ENCODE results near the gene FOXR1. TPM values are rescaled to one million over a fixed set of nuclear protein-coding genes. Genes with fewer than 3 reads are reported as not detected.
"Not testable (repeated sequence)": the region's sequence is repeated elsewhere in the genome, so short reads cannot be mapped to it uniquely, and the experiment has no call there.

FOXR1 gene
- total RNA-seq, 2 donors from 2014 or later: 0.98 TPM; not detected in 1

GRCh38 chr11:118961189-118961588 is 10.4 kb upstream of the FOXR1 start:
- H3K27ac Mint-ChIP-seq: no peak overlapping the region
- no peaks in the 10 kb centered on the region for H3K27me3 Mint-ChIP-seq
- H3K36me3 Mint-ChIP-seq (ENCODE audit: low read depth): no peaks in the 10 kb centered on the region
- no peaks in the 10 kb centered on the region for H3K4me1 Mint-ChIP-seq
- no peaks in the 10 kb centered on the region for H3K9me3 Mint-ChIP-seq
- H3K4me3 Mint-ChIP-seq: no peak overlapping the region
- ATAC-seq (replicated peaks): no peak

- Mint-ChIP-seq H3K9me3 (no peaks in the 10 kb centered on the region), H3K27ac (no peak overlapping the region), H3K36me3 (ENCODE audit: low read depth) (no peaks in the 10 kb centered on the region), H3K27me3 (no peaks in the 10 kb centered on the region), H3K4me1 (no peaks in the 10 kb centered on the region), H3K4me3 (no peak overlapping the region)
- no peak for ATAC-seq (replicated peaks)
Observed at GRCh38 chr11:118961591-118961990, 10.0 kb upstream of the FOXR1 start.

- not testable (repeated sequence) for H3K4me3 Mint-ChIP-seq; ATAC-seq (replicated peaks); H3K27me3 Mint-ChIP-seq; H3K9me3 Mint-ChIP-seq; H3K4me1 Mint-ChIP-seq; H3K27ac Mint-ChIP-seq; H3K36me3 Mint-ChIP-seq (ENCODE audit: low read depth)
Observed at GRCh38 chr11:118969508-118969907, 2.1 kb upstream of the FOXR1 start.

DNA sequence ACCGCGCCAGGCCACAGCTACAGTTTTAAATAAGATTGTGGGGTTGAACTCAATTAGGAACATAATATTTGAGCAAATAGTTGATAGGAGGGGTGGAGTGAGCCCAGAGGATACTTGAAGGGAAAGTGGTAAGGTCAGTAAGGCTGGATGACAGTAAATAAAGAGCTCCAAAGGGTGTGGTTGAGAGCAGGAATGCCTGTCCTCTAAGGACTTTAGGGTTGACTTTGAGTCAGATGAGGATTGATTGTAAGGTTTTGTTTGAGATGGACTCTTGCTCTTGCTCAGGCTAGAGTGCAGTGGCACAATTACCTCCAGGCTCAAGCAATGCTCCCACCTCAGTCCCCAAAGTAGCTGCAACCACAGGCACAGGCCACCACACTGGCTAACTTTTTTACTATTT is 2.4 kb downstream of the FOXR1 start:
- no peak for ATAC-seq (replicated peaks)
- Mint-ChIP-seq H3K27me3 (peaks cover 11% of the 10 kb centered on the region), H3K36me3 (ENCODE audit: low read depth) (no peaks in the 10 kb centered on the region), H3K9me3 (no peaks in the 10 kb centered on the region), H3K4me3 (no peak overlapping the region), H3K27ac (no peak overlapping the region), H3K4me1 (no peaks in the 10 kb centered on the region)

- no peak for ATAC-seq (replicated peaks)
- no peaks in the 10 kb centered on the region for H3K36me3 Mint-ChIP-seq (ENCODE audit: low read depth)
- H3K27ac Mint-ChIP-seq: no peak overlapping the region
- peaks cover 11% of the 10 kb centered on the region for H3K27me3 Mint-ChIP-seq
- H3K4me1 Mint-ChIP-seq: no peaks in the 10 kb centered on the region
- H3K9me3 Mint-ChIP-seq: no peaks in the 10 kb centered on the region
- H3K4me3 Mint-ChIP-seq: no peak overlapping the region
Observed at GRCh38 chr11:118975771-118976709, 4.5 kb downstream of the FOXR1 start.

DNA sequence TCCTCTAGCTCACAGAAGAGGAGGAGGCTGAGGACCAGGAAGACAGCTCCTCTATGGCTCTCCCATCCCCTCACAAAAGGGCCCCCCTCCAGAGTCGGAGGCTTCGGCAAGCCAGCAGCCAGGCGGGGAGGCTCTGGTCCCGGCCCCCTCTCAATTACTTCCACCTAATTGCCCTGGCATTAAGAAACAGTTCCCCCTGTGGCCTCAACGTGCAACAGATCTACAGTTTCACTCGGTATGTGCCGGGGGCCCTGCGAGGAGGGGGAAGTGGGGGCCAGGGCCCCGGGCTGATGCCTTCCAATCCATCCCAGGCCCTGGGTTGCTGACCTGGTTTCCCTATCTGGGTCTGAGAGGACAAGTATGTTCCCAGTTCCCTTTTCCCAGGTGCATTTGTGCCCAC is 7.9 kb downstream of the FOXR1 start:
- no peaks in the 10 kb centered on the region for H3K36me3 Mint-ChIP-seq (ENCODE audit: low read depth)
- H3K9me3 Mint-ChIP-seq: no peaks in the 10 kb centered on the region
- H3K4me3 Mint-ChIP-seq: no peak overlapping the region
- no peak for ATAC-seq (replicated peaks)
- H3K27ac Mint-ChIP-seq: no peak overlapping the region
- H3K27me3 Mint-ChIP-seq: peaks cover 6% of the 10 kb centered on the region
- no peaks in the 10 kb centered on the region for H3K4me1 Mint-ChIP-seq

DNA sequence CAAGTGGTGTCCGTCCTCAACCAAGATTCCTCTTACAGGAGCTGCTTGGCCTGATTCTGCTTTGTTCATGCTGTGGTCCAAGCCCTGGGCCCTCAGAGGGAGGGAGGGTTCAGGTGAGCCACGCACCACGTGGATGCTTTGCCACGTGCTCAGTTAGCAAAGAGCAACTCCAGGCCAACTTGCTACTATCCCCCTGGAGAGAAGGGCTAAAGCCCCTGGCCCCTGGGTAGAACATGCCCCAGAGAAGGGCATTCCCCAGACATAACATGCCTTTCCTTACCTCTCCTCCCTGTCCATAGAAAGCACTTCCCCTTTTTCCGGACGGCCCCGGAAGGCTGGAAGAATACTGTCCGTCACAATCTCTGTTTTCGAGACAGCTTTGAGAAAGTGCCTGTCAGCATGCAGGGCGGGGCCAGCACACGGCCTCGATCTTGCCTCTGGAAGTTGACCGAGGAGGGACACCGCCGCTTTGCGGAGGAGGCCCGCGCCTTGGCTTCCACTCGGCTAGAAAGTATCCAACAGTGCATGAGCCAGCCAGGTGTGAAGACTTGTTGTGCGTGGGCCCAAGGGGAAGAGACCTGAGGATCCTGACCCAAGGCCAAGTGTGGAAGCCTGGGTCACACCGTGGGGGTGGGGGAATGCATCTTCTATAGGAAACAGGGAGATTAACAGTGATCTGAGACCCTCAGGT is 8.8 kb downstream of the FOXR1 start:
- no peak overlapping the region for H3K27ac Mint-ChIP-seq
- no peaks in the 10 kb centered on the region for H3K27me3 Mint-ChIP-seq
- H3K36me3 Mint-ChIP-seq (ENCODE audit: low read depth): no peaks in the 10 kb centered on the region
- H3K4me3 Mint-ChIP-seq: no peak overlapping the region
- ATAC-seq (replicated peaks): no peak
- H3K9me3 Mint-ChIP-seq: no peaks in the 10 kb centered on the region
- no peaks in the 10 kb centered on the region for H3K4me1 Mint-ChIP-seq

DNA sequence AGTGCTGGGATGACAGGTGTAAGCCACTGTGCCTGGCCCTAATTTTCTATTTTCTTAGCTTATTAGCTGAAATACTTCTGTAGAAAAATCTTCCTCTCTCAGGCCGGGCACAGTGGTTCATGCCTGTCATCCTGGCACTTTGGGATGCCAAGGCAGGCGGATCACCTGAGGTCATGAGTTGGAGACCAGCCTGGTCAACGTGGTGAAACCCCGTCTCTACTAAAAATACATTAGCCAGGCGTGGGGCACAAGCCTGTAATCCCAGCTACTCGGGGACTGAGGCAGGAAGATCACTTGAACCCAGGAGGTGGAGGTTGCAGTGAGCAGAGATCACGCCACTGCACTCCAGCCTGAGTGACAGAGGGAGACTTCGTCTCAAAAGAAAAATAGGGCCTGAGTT is 12.8 kb downstream of the FOXR1 start:
- H3K9me3 Mint-ChIP-seq; H3K4me1 Mint-ChIP-seq; H3K4me3 Mint-ChIP-seq; ATAC-seq (replicated peaks); H3K27ac Mint-ChIP-seq; H3K36me3 Mint-ChIP-seq (ENCODE audit: low read depth); H3K27me3 Mint-ChIP-seq: not testable (repeated sequence)

- Mint-ChIP-seq H3K4me1 (no peaks in the 10 kb centered on the region), H3K36me3 (ENCODE audit: low read depth) (no peaks in the 10 kb centered on the region), H3K4me3 (no peak overlapping the region), H3K27me3 (no peaks in the 10 kb centered on the region), H3K27ac (no peak overlapping the region), H3K9me3 (no peaks in the 10 kb centered on the region)
- no peak for ATAC-seq (replicated peaks)
Observed at GRCh38 chr11:118984825-118985224, 13.3 kb downstream of the FOXR1 start.

DNA sequence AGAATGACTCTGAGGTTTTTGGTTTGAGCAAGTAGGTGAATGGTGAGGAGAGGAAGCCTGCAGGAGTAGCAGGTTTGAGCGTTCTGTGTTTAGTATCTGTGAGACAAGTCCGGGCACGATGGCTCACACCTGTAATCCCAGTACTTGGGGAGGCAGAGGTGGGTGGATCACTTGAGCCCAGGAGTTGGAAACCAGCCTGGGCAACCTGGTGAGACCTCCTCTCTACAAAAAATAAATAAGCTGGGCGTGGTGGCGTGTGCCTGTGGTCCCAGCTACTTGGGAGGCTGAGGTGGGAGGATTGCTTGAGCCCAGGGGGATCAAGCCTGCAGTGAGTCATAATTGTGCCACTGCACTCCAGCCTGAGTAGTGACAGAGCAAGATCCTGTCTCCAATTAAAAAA is 16.7 kb downstream of the FOXR1 start:
- peak overlapping the region; percentile 6 for H3K27ac Mint-ChIP-seq
- H3K9me3 Mint-ChIP-seq: no peaks in the 10 kb centered on the region
- H3K27me3 Mint-ChIP-seq: no peaks in the 10 kb centered on the region
- H3K4me3 Mint-ChIP-seq: no peak overlapping the region
- no peaks in the 10 kb centered on the region for H3K36me3 Mint-ChIP-seq (ENCODE audit: low read depth)
- H3K4me1 Mint-ChIP-seq: no peaks in the 10 kb centered on the region
- ATAC-seq (replicated peaks): no peak

DNA sequence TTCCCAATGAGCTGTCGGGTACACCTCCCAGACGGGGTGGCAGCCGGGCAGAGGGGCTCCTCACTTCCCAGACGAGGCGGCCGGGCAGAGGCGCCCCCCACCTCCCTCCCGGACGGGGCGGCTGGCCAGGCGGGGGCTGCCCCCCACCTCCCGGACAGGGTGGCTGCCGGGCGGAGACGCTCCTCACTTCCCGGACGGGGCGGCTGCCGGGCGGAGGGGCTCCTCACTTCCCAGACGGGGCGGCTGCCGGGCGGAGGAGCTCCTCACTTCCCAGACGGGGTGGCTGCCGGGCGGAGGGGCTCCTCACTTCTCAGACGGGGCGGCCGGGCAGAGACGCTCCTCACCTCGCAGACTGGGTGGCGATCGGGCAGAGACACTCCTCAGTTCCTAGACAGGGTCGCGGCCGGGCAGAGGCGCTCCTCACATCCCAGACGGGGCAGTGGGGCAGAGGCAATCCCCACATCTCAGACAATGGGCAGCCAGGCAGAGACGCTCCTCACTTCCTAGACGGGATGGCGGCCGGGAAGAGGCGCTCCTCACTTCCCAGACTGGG is 20.0 kb downstream of the FOXR1 start:
- H3K27me3 Mint-ChIP-seq, H3K4me1 Mint-ChIP-seq: not testable (repeated sequence)

GRCh38 chr11:118996926-118997626 is 25.5 kb downstream of the FOXR1 start:
- Mint-ChIP-seq H3K4me3 (peak overlapping the region; percentile 88), H3K27ac (peak overlapping the region; percentile 85)
- peak; percentile 31 for ATAC-seq (replicated peaks)

More for the DNA sequence above, 20.0 kb downstream of the FOXR1 start:
- not testable (repeated sequence) for H3K27ac Mint-ChIP-seq; ATAC-seq (replicated peaks); H3K36me3 Mint-ChIP-seq (ENCODE audit: low read depth); H3K4me3 Mint-ChIP-seq; H3K9me3 Mint-ChIP-seq

GRCh38 chr11:118997627-118998387 is 26.2 kb downstream of the FOXR1 start, which contains the start of gene CENATAC:
Gene CENATAC, plus strand, starts transcription at chr11:118998138. Its CDS starts 60 bp downstream, at chr11:118998198.
- H3K9me3 Mint-ChIP-seq: no peaks in the 10 kb centered on the region
- peak; percentile 97 for ATAC-seq (replicated peaks)
- peak within 1 kb of the TSS; percentile 85 for H3K27ac Mint-ChIP-seq
- peaks cover 10% of the 10 kb centered on the region for H3K4me1 Mint-ChIP-seq
- H3K27me3 Mint-ChIP-seq: no peaks in the 10 kb centered on the region
- peak within 1 kb of the TSS; percentile 88 for H3K4me3 Mint-ChIP-seq
- H3K36me3 Mint-ChIP-seq (ENCODE audit: low read depth): peaks cover 67% of the 10 kb centered on the region

More at GRCh38 chr11:118996926-118997626, 25.5 kb downstream of the FOXR1 start:
- H3K27me3 Mint-ChIP-seq: no peaks in the 10 kb centered on the region
- peaks cover 59% of the 10 kb centered on the region for H3K36me3 Mint-ChIP-seq (ENCODE audit: low read depth)
- H3K4me1 Mint-ChIP-seq: peaks cover 10% of the 10 kb centered on the region
- H3K9me3 Mint-ChIP-seq: no peaks in the 10 kb centered on the region

DNA sequence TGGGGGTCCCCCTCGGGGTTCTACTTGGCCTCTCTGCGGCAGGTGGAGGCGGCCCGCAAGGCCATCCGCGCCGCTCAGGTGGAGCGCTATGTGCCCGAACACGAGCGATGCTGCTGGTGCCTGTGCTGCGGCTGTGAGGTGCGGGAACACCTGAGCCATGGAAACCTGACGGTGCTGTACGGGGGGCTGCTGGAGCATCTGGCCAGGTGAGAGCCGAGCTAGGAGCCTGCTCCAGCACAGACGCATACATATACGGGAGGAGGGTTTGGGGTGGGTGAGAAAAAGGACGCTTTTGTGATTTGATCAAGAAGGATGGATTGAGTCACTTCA is 26.8 kb downstream of the FOXR1 start:
- H3K9me3 Mint-ChIP-seq: no peaks in the 10 kb centered on the region
- peaks cover 10% of the 10 kb centered on the region for H3K4me1 Mint-ChIP-seq
- peak; percentile 0 for ATAC-seq (replicated peaks)
- peak overlapping the region; percentile 85 for H3K27ac Mint-ChIP-seq
- H3K36me3 Mint-ChIP-seq (ENCODE audit: low read depth): peaks cover 72% of the 10 kb centered on the region
- peak overlapping the region; percentile 88 for H3K4me3 Mint-ChIP-seq
- H3K27me3 Mint-ChIP-seq: no peaks in the 10 kb centered on the region

Measured in activated T-helper 17 cell treated with anti-CD3 and anti-CD28 coated beads, Interleukin-2, amount 50 U/mL, for 72 hours (primary cell).